MM.1S (cell line): ENCODE data around the gene TNNC1.

ENCODE experiments used
- DNase-seq: peaks from one replicate; pipeline ENCODE4 v3.0.0-alpha.2; 2015
- H2AFZ ChIP-seq: fragments of 300-600 bp; sonication (generic); 2 replicates; pipeline ENCODE4 v1.6.0; 2016; ENCODE audit warnings: antibody characterized with exemption, low read length
- H3F3A ChIP-seq: fragments of 300-600 bp; sonication (generic); 2 replicates; pipeline ENCODE4 v1.6.1; 2016; ENCODE audit warnings: mild to moderate bottlenecking, antibody characterized with exemption, low read length, moderate library complexity, mixed read lengths; ENCODE audit not compliant: insufficient read depth
- H3K27ac ChIP-seq: fragments of 300-600 bp; sonication (generic); 2 replicates; pipeline ENCODE4 v1.5.1; 2016; ENCODE audit warnings: mild to moderate bottlenecking, low read length
- H3K27me3 ChIP-seq: fragments of 300-600 bp; sonication (generic); replicated peaks from 2 replicates; pipeline ENCODE4 v1.6.0; 2016; ENCODE audit warnings: low read length; ENCODE audit not compliant: insufficient read depth
- H3K36me3 ChIP-seq: fragments of 300-600 bp; sonication (generic); replicated peaks from 2 replicates; pipeline ENCODE4 v1.6.1; 2016; ENCODE audit warnings: mild to moderate bottlenecking, low read length, mixed read lengths; ENCODE audit not compliant: insufficient read depth
- H3K4me1 ChIP-seq: fragments of 300-600 bp; sonication (generic); 2 replicates; pipeline ENCODE4 v1.6.1; 2016; ENCODE audit warnings: low read length, mixed read lengths
- H3K4me2 ChIP-seq: fragments of 300-600 bp; sonication (generic); 2 replicates; pipeline ENCODE4 v1.6.0; 2016; ENCODE audit warnings: low read depth, low read length
- H3K4me3 ChIP-seq: fragments of 300-600 bp; sonication (generic); 2 replicates; pipeline ENCODE4 v1.5.1; 2016; ENCODE audit warnings: low read length, mixed read lengths
- H3K79me2 ChIP-seq: fragments of 300-600 bp; sonication (generic); 2 replicates; pipeline ENCODE4 v1.6.1; 2016; ENCODE audit warnings: mixed run types, low read length, mixed read lengths
- H3K9ac ChIP-seq: fragments of 300-600 bp; sonication (generic); 2 replicates; pipeline ENCODE4 v1.6.1; 2016; ENCODE audit warnings: low read length, mixed read lengths
- H3K9me2 ChIP-seq: fragments of 300-600 bp; sonication (generic); replicated peaks from 2 replicates; pipeline ENCODE4 v1.6.1; 2016; ENCODE audit warnings: mild to moderate bottlenecking, low read length, mixed read lengths; ENCODE audit not compliant: insufficient read depth
- H3K9me3 ChIP-seq: fragments of 300-600 bp; sonication (generic); replicated peaks from 2 replicates; pipeline ENCODE4 v1.6.1; 2016; ENCODE audit warnings: mild to moderate bottlenecking, low read length, mixed read lengths; ENCODE audit not compliant: insufficient read depth
- H4K20me1 ChIP-seq: fragments of 300-600 bp; sonication (generic); 2 replicates; pipeline ENCODE4 v1.6.1; 2016; ENCODE audit warnings: mild to moderate bottlenecking, low read length, moderate library complexity, mixed read lengths; ENCODE audit not compliant: insufficient read depth
- CTCF ChIP-seq: fragments of 300-600 bp; sonication (generic); IDR thresholded peaks from 2 replicates; pipeline ENCODE4 v1.5.1; 2016; ENCODE audit warnings: antibody characterized with exemption, low read length, mixed read lengths
- EZH2 ChIP-seq: fragments of 300-600 bp; sonication (generic); optimal IDR thresholded peaks from 2 replicates; pipeline ENCODE3; 2017; ENCODE audit warnings: low read depth, mild to moderate bottlenecking, antibody characterized with exemption, low read length, mixed read lengths
- EZH2phosphoT487 ChIP-seq: fragments of 300-600 bp; sonication (generic); IDR thresholded peaks from 2 replicates; pipeline ENCODE4 v1.6.1; 2018; ENCODE audit warnings: antibody characterized with exemption, low read length

Gene TNNC1

GRCh38 chr3:52438579-52439425 is 15.0 kb downstream of the TNNC1 start:
- no peak for TF ChIP-seq CTCF
- no peak for TF ChIP-seq EZH2phosphoT487
- no peak for TF ChIP-seq EZH2

GRCh38 chr3:52438104-52438376 is 15.8 kb downstream of the TNNC1 start:
- TF ChIP-seq EZH2phosphoT487 (no peak), EZH2 (no peak), CTCF (no peak)
- Histone ChIP-seq H3K9me3 (no peaks in the 10 kb centered on the region), H3K4me2 (no peak overlapping the region), H3K27me3 (no peaks in the 10 kb centered on the region), H3K4me3 (no peak overlapping the region), H3K36me3 (no peaks in the 10 kb centered on the region), H3F3A (no peaks in the 10 kb centered on the region), H2AFZ (no peak overlapping the region), H3K79me2 (no peaks in the 10 kb centered on the region), H3K27ac (no peak overlapping the region), H3K4me1 (no peaks in the 10 kb centered on the region), H3K9me2 (no peaks in the 10 kb centered on the region), H3K9ac (no peak overlapping the region), H4K20me1 (no peaks in the 10 kb centered on the region)
- DNase-seq: no peak

More at GRCh38 chr3:52438579-52439425, 15.0 kb downstream of the TNNC1 start:
- Histone ChIP-seq H3K4me3 (no peak overlapping the region), H3K79me2 (no peaks in the 10 kb centered on the region), H3K9ac (no peak overlapping the region), H4K20me1 (no peaks in the 10 kb centered on the region), H2AFZ (no peak overlapping the region), H3K4me1 (no peaks in the 10 kb centered on the region), H3K4me2 (no peak overlapping the region), H3K27me3 (no peaks in the 10 kb centered on the region), H3K9me2 (no peaks in the 10 kb centered on the region), H3K27ac (no peak overlapping the region), H3F3A (no peaks in the 10 kb centered on the region), H3K9me3 (no peaks in the 10 kb centered on the region), H3K36me3 (no peaks in the 10 kb centered on the region)
- DNase-seq: no peak

- DNase-seq: no peak
- H3K36me3 ChIP-seq: no peaks in the 10 kb centered on the region
- no peak overlapping the region for H2AFZ ChIP-seq
- H3K4me3 ChIP-seq: no peak overlapping the region
- H3K79me2 ChIP-seq: no peaks in the 10 kb centered on the region
- no peaks in the 10 kb centered on the region for H3K9me2 ChIP-seq
- H3K9me3 ChIP-seq: no peaks in the 10 kb centered on the region
- H3K4me1 ChIP-seq: no peaks in the 10 kb centered on the region
- H3K4me2 ChIP-seq: no peak overlapping the region
- H3K9ac ChIP-seq: no peak overlapping the region
- no peaks in the 10 kb centered on the region for H4K20me1 ChIP-seq
- TF ChIP-seq EZH2phosphoT487: no peak
- no peak for TF ChIP-seq EZH2
- no peak overlapping the region for H3K27ac ChIP-seq
- no peaks in the 10 kb centered on the region for H3K27me3 ChIP-seq
- H3F3A ChIP-seq: no peaks in the 10 kb centered on the region
Measured at GRCh38 chr3:52437326-52438103, 16.3 kb downstream of the TNNC1 start.
